CD14-positive monocyte (primary cell): ENCODE data around the gene MGLL. TPM values are rescaled to one million over a fixed set of nuclear protein-coding genes. Genes with fewer than 3 reads are reported as not detected.

Experiments
- DNase-seq, 3 donors: peaks; one replicate each; pipeline ENCODE4 v3.0.0-alpha.2; 2011 to 2022
- H2AFZ ChIP-seq: 2 replicates; pipeline ENCODE4 v1.6.0; 2012; ENCODE audit warnings: mild to moderate bottlenecking, low read depth, low read length, inconsistent platforms; ENCODE audit not compliant: insufficient read depth, poor library complexity, severe bottlenecking
- H3K27ac ChIP-seq, 2 donors: 1 replicate in 1 of 2; 2 replicates in 1 of 2; pipeline ENCODE4 v1.5.1; 2012 to 2013; ENCODE audit warnings: low read length in 2 of 2, control low read depth in 1 of 2, inconsistent platforms in 1 of 2, low read depth in 1 of 2, mild to moderate bottlenecking in 1 of 2
- H3K27me3 ChIP-seq, 2 donors: one replicate each; pipeline versions ENCODE4 v1.6.0 to v1.6.1; 2011 to 2013; ENCODE audit warnings: low read length in 2 of 2; ENCODE audit not compliant: control insufficient read depth in 2 of 2, insufficient read depth in 2 of 2
- H3K36me3 ChIP-seq, 2 donors: replicated peaks in 1 of 2; 1 replicate in 1 of 2; 2 replicates in 1 of 2; pipeline versions ENCODE4 v1.5.1 to v1.6.1; 2012 to 2013; ENCODE audit warnings: low read length in 2 of 2, control low read depth in 1 of 2, inconsistent platforms in 1 of 2, mild to moderate bottlenecking in 1 of 2; ENCODE audit not compliant: insufficient read depth in 2 of 2, control insufficient read depth in 1 of 2
- H3K4me1 ChIP-seq, 2 donors: 1 replicate in 1 of 2; 2 replicates in 1 of 2; pipeline versions ENCODE4 v1.5.1 to v1.6.1; 2012 to 2013; ENCODE audit warnings: low read length in 2 of 2, control low read depth in 1 of 2, inconsistent platforms in 1 of 2, mild to moderate bottlenecking in 1 of 2, moderate library complexity in 1 of 2; ENCODE audit not compliant: insufficient read depth in 2 of 2, control insufficient read depth in 1 of 2
- H3K4me2 ChIP-seq: replicated peaks from 2 replicates; pipeline ENCODE3; 2012; ENCODE audit warnings: low read length, moderate library complexity, mild to moderate bottlenecking; ENCODE audit not compliant: poor library complexity, severe bottlenecking; ENCODE audit errors: extremely low read depth
- H3K4me3 ChIP-seq, 3 experiments: fragments of 200-600 bp in 1 of 3; sonication (generic) in 1 of 3; replicated peaks in 1 of 3; 1 replicate in 2 of 3; 2 replicates in 1 of 3; pipeline ENCODE4 v1.5.1; 2011 to 2013; ENCODE audit warnings: low read length in 3 of 3, mild to moderate bottlenecking in 3 of 3, control low read depth in 2 of 3, low read depth in 2 of 3, inconsistent platforms in 1 of 3, moderate library complexity in 1 of 3
- H3K79me2 ChIP-seq: 2 replicates; pipeline ENCODE4 v1.6.0; 2012; ENCODE audit warnings: mild to moderate bottlenecking, control low read depth, inconsistent platforms, low read length, moderate library complexity; ENCODE audit not compliant: insufficient read depth
- H3K9ac ChIP-seq: 2 replicates; pipeline ENCODE4 v1.6.0; 2017; ENCODE audit warnings: low read length, mild to moderate bottlenecking; ENCODE audit not compliant: insufficient read depth, poor library complexity, severe bottlenecking
- H3K9me3 ChIP-seq, 2 donors: replicated peaks in 1 of 2; 1 replicate in 1 of 2; 2 replicates in 1 of 2; pipeline versions ENCODE4 v1.5.1 to v1.6.1; 2012 to 2013; ENCODE audit warnings: low read length in 2 of 2, control low read depth in 1 of 2; ENCODE audit not compliant: control insufficient read depth in 1 of 2, insufficient read depth in 1 of 2
- H4K20me1 ChIP-seq: 2 replicates; pipeline ENCODE4 v1.6.0; 2012; ENCODE audit warnings: mild to moderate bottlenecking, low read length, control low read depth, moderate library complexity; ENCODE audit not compliant: insufficient read depth
- H3K27ac Mint-ChIP-seq, 7 donors: one replicate each; pipeline ENCODE4 v1.8.0; 2020; ENCODE audit warnings: mild to moderate bottlenecking in 7 of 7, mixed read lengths in 7 of 7, moderate library complexity in 6 of 7, inconsistent platforms in 2 of 7
- H3K27me3 Mint-ChIP-seq, 3 donors: one replicate each; pipeline ENCODE4 v1.8.0; 2021 to 2022; ENCODE audit warnings: low read depth in 3 of 3, mild to moderate bottlenecking in 3 of 3, mixed read lengths in 3 of 3, moderate library complexity in 3 of 3, inconsistent platforms in 1 of 3
- H3K36me3 Mint-ChIP-seq, 2 donors: one replicate each; pipeline ENCODE4 v1.8.0; 2020; ENCODE audit warnings: mixed read lengths in 2 of 2, inconsistent platforms in 1 of 2, mild to moderate bottlenecking in 1 of 2
- H3K4me1 Mint-ChIP-seq: one replicate; pipeline ENCODE4 v1.8.0; 2020; ENCODE audit warnings: mild to moderate bottlenecking, mixed read lengths
- H3K4me3 Mint-ChIP-seq, 2 donors: one replicate each; pipeline ENCODE4 v1.8.0; 2020; ENCODE audit warnings: mild to moderate bottlenecking in 2 of 2, mixed read lengths in 2 of 2, moderate library complexity in 1 of 2
- H3K9me3 Mint-ChIP-seq, 7 donors: one replicate each; pipeline ENCODE4 v1.8.0; 2020 to 2022; ENCODE audit warnings: mixed read lengths in 7 of 7, mild to moderate bottlenecking in 6 of 7, moderate library complexity in 6 of 7, inconsistent platforms in 2 of 7
- CTCF ChIP-seq: fragments of 200-600 bp; IDR thresholded peaks from one replicate; pipeline ENCODE4 v1.8.0; 2022; ENCODE audit warnings: antibody characterized with exemption, mild to moderate bottlenecking
- WGBS: methylation state at CpG from one replicate; pipeline ENCODE4 v1.1.5; 2013; ENCODE audit warnings: missing lambda C conversion rate; ENCODE audit not compliant: insufficient coverage; 5-methylcytosine and 5-hydroxymethylcytosine counted together
- intact Hi-C, 2 donors: fragments of 100-400 bp; cut with micrococcal nuclease; formaldehyde crosslinking; loops; one replicate each; pipeline versions ENCODE4 v1.15.0 to v1.15.1; 2023
- polyA plus RNA-seq, 3 donors: library from polyadenylated mRNA; depleted of rRNA in 1 of 3; unstranded in 2 of 3; stranded (reverse) in 1 of 3; fragments of 300-500 nt in 2 of 3; fragments of >200 nt in 1 of 3; fragmentation: Illumina TruSeq in 2 of 3; gene quantifications; 1 replicate in 2 of 3; 2 replicates in 1 of 3; pipeline ENCODE4 v1.2.3, GENCODE V29; 2012 to 2021

MGLL gene
- polyA plus RNA-seq, 3 donors = 4.4 to 10.0 (median 6.4) TPM

- H3K27me3 ChIP-seq = no peaks in the 10 kb centered on the region
- peaks cover 0 to 2% (median 0%) of the 10 kb centered on the region in 3 donors for H3K27me3 Mint-ChIP-seq
- intact Hi-C loops = no loop called here
- no peak overlapping the region for H3K4me2 ChIP-seq
- no peaks in the 10 kb centered on the region for H3K36me3 ChIP-seq
- no peak overlapping the region for H3K27ac ChIP-seq
- H3K4me3 ChIP-seq = no peak overlapping the region
- H3K9me3 ChIP-seq = no peaks in the 10 kb centered on the region
- peaks cover 0 to 8% of the 10 kb centered on the region in 2 donors for H3K36me3 Mint-ChIP-seq
- H3K4me3 Mint-ChIP-seq = no peak overlapping the region
- peaks cover 8 to 17% of the 10 kb centered on the region in 2 donors for H3K4me1 ChIP-seq
- H3K79me2 ChIP-seq = no peaks in the 10 kb centered on the region
- WGBS = 100% methylated on average over 7 of the region's 8 CpGs
- no peak for DNase-seq
- no peak overlapping the region for H3K27ac Mint-ChIP-seq
- peaks cover 0 to 4% (median under 1%) of the 10 kb centered on the region in 7 donors for H3K9me3 Mint-ChIP-seq
- no peak overlapping the region for H3K9ac ChIP-seq
- H4K20me1 ChIP-seq = no peaks in the 10 kb centered on the region
- no peak for TF ChIP-seq CTCF
- no peak overlapping the region for H2AFZ ChIP-seq
- peaks cover 12% of the 10 kb centered on the region for H3K4me1 Mint-ChIP-seq
These were observed 102.9 kb downstream of the MGLL start for GRCh38 chr3:127719369-127719768.

GRCh38 chr3:127718916-127719290 lies 103.4 kb downstream of the MGLL start:
- WGBS = 90% methylated on average over 3 of the region's 3 CpGs
- intact Hi-C loops = no loop called here

More at GRCh38 chr3:127718916-127719290, 103.4 kb downstream of the MGLL start:
- Histone ChIP-seq H4K20me1 (no peaks in the 10 kb centered on the region), H3K36me3 (no peaks in the 10 kb centered on the region), H3K4me2 (no peak overlapping the region), H3K4me1 (peaks cover 8 to 17% of the 10 kb centered on the region in 2 donors), H2AFZ (no peak overlapping the region), H3K27ac (no peak overlapping the region), H3K4me3 (no peak overlapping the region), H3K79me2 (no peaks in the 10 kb centered on the region), H3K9me3 (no peaks in the 10 kb centered on the region), H3K9ac (no peak overlapping the region), H3K27me3 (no peaks in the 10 kb centered on the region)
- Mint-ChIP-seq H3K9me3 (peaks cover 0 to 1% (median 0%) of the 10 kb centered on the region in 7 donors), H3K4me1 (peaks cover 12% of the 10 kb centered on the region), H3K27me3 (peaks cover 0 to 2% (median 0%) of the 10 kb centered on the region in 3 donors), H3K4me3 (no peak overlapping the region), H3K36me3 (peaks cover 0 to 8% of the 10 kb centered on the region in 2 donors), H3K27ac (peak overlapping the region in 1 of 7 donors; percentile 10)
- no peak for DNase-seq
- TF ChIP-seq CTCF = no peak
